OCI-LY7 (cell line): ENCODE results near the gene KIRREL1. TPM values are rescaled to one million over a fixed set of nuclear protein-coding genes. Genes with fewer than 3 reads are reported as not detected.

Experiments
- BruUV-seq: library from RNA; stranded (reverse); fragments of 400-500 nt; replicated peaks from 2 replicates; lab custom pipeline; 2021; lab: Mats Ljungman, UMichigan
- CTCF ChIA-PET: fragments of 300-600 bp; sonication (Branson Sonifier 250); formaldehyde crosslinking; loops from one replicate; lab custom pipeline; 2022; ENCODE audit warnings: antibody characterized with exemption; ENCODE audit not compliant: unreplicated experiment; lab: Charles Lee
- POLR2A ChIA-PET: fragments of 300-600 bp; sonication (Branson Sonifier 250); formaldehyde crosslinking; loops from one replicate; lab custom pipeline; 2022; ENCODE audit warnings: antibody characterized with exemption; lab: Charles Lee
- DNase-seq: peaks from one replicate; pipeline ENCODE4 v3.0.0-alpha.2; 2015; ENCODE audit warnings: low spot score
- H2AFZ ChIP-seq: fragments of 200-600 bp; sonication (generic), shearing (Covaris generic); 2 replicates; pipeline ENCODE4 v1.6.1; 2014; ENCODE audit warnings: mild to moderate bottlenecking, antibody characterized with exemption, low read length, moderate library complexity
- H3K27ac ChIP-seq: fragments of 200-600 bp; sonication (generic); 2 replicates; pipeline ENCODE4 v1.5.1; 2014; ENCODE audit warnings: mixed run types, low read depth, mild to moderate bottlenecking, moderate library complexity, low read length, inconsistent platforms; ENCODE audit not compliant: poor library complexity, severe bottlenecking
- H3K36me3 ChIP-seq: fragments of 200-600 bp; sonication (generic); 2 replicates; pipeline ENCODE4 v1.6.1; 2014; ENCODE audit warnings: mild to moderate bottlenecking, antibody characterized with exemption, low read length, moderate library complexity, mixed read lengths; ENCODE audit not compliant: insufficient read depth
- H3K4me1 ChIP-seq: fragments of 200-600 bp; sonication (generic); 2 replicates; pipeline ENCODE4 v1.5.1; 2014; ENCODE audit warnings: mild to moderate bottlenecking, low read length; ENCODE audit not compliant: insufficient read depth, poor library complexity, severe bottlenecking
- H3K4me2 ChIP-seq: fragments of 200-600 bp; sonication (generic); 2 replicates; pipeline ENCODE4 v1.6.1; 2014; ENCODE audit warnings: mild to moderate bottlenecking, low read length
- H3K4me3 ChIP-seq: fragments of 200-600 bp; sonication (generic); 2 replicates; pipeline ENCODE4 v1.5.1; 2014; ENCODE audit warnings: mild to moderate bottlenecking, low read depth, low read length; ENCODE audit not compliant: poor library complexity, severe bottlenecking
- H3K79me2 ChIP-seq: fragments of 200-600 bp; sonication (generic); 2 replicates; pipeline ENCODE4 v1.6.1; 2016; ENCODE audit warnings: low read depth, mild to moderate bottlenecking, low read length, moderate library complexity, mixed read lengths; ENCODE audit not compliant: insufficient read depth
- H3K9me2 ChIP-seq: fragments of 200-600 bp; sonication (generic); 2 replicates; pipeline ENCODE4 v1.6.1; 2016; ENCODE audit warnings: mild to moderate bottlenecking, low read length, mixed read lengths; ENCODE audit not compliant: insufficient read depth
- H3K9me3 ChIP-seq: fragments of 200-600 bp; sonication (generic); 2 replicates; pipeline ENCODE4 v1.6.1; 2014; ENCODE audit warnings: mild to moderate bottlenecking, mixed run types, low read length, mixed read lengths
- H4K20me1 ChIP-seq: fragments of 200-600 bp; sonication (generic); 2 replicates; pipeline ENCODE4 v1.6.1; 2014; ENCODE audit warnings: mild to moderate bottlenecking, antibody characterized with exemption, low read length, moderate library complexity, mixed read lengths; ENCODE audit not compliant: insufficient read depth
- EZH2phosphoT487 ChIP-seq: fragments of 200-600 bp; sonication (generic); IDR thresholded peaks from 2 replicates; pipeline ENCODE4 v1.6.1; 2018; ENCODE audit warnings: low read depth, borderline replicate concordance, mild to moderate bottlenecking, mixed run types, antibody characterized with exemption, low read length, moderate library complexity, mixed read lengths
- intact Hi-C: fragments of 100-400 bp; cut with micrococcal nuclease; formaldehyde crosslinking; loops from one replicate; pipeline ENCODE4 v1.10.0; 2022; ENCODE audit not compliant: unreplicated experiment
- total RNA-seq, 2 experiments: library from RNA; depleted of rRNA in 1 of 2; stranded (reverse); fragments of >200 nt in 1 of 2; shearing (Covaris generic) in 1 of 2; gene quantifications; 2 replicates each; pipeline ENCODE4 v1.2.3, GENCODE V29; 2014 to 2022
- TF ChIP-seq, protein P1 (sequence below): fragments of 200-600 bp; sonication (generic); conservative IDR thresholded peaks from 2 replicates; pipeline ENCODE4 v1.5.1; 2014; ENCODE audit warnings: mild to moderate bottlenecking, antibody characterized with exemption, low read length, moderate library complexity, mixed read lengths

KIRREL1 gene
- total RNA-seq, 2 experiments from 2014 or later, result not detected

DNA sequence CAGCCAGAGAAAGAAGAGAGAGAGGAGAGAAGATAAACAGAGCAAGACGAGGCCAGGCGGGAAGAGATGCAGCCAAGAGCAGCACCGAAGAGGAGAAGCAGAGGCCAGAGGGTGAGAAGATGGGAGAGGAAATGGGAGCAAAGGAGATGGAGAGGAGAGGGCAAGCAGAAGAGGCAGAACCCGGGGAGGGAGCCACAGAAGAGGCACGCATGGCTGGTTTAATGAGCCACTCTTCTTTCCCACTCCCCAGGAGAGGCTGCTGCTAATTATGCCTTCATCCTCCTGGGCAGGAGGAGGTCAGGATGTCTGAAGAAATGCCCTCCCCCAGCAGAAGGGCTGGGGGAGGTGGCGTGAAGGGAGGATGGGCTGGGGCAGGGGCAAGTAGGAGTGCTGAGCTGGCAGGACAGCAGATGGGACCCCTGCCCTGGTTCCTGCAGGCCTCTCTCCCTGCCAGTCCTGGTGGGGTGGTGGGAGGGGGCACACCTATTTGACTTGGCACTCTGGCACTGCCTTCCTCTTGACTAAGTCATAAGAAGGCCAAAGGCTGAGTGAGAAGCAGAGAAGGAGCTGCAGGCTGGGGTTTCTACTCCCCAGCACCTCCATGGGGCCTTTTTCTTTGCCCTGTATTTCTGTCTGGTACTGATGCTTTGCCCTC lies 32.3 kb downstream of the KIRREL1 start:
- DNase-seq, result no peak
- H3K9me2 ChIP-seq, result no peaks in the 10 kb centered on the region
- no peak overlapping the region for H3K4me3 ChIP-seq
- TF ChIP-seq EZH2phosphoT487, result no peak
- TF ChIP-seq, protein P1, sequence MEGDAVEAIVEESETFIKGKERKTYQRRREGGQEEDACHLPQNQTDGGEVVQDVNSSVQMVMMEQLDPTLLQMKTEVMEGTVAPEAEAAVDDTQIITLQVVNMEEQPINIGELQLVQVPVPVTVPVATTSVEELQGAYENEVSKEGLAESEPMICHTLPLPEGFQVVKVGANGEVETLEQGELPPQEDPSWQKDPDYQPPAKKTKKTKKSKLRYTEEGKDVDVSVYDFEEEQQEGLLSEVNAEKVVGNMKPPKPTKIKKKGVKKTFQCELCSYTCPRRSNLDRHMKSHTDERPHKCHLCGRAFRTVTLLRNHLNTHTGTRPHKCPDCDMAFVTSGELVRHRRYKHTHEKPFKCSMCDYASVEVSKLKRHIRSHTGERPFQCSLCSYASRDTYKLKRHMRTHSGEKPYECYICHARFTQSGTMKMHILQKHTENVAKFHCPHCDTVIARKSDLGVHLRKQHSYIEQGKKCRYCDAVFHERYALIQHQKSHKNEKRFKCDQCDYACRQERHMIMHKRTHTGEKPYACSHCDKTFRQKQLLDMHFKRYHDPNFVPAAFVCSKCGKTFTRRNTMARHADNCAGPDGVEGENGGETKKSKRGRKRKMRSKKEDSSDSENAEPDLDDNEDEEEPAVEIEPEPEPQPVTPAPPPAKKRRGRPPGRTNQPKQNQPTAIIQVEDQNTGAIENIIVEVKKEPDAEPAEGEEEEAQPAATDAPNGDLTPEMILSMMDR, result no peak
- ChIA-PET POLR2A (no interaction called here), CTCF (no interaction called here)
- no peak overlapping the region for H3K4me2 ChIP-seq
- H3K79me2 ChIP-seq, result no peaks in the 10 kb centered on the region
- H2AFZ ChIP-seq, result no peak overlapping the region
- intact Hi-C loops, result no loop called here
- no peak overlapping the region for H3K27ac ChIP-seq
- no TSS peak for BruUV-seq
- no peaks in the 10 kb centered on the region for H4K20me1 ChIP-seq
- no peaks in the 10 kb centered on the region for H3K4me1 ChIP-seq
- H3K9me3 ChIP-seq, result no peaks in the 10 kb centered on the region
- H3K36me3 ChIP-seq, result no peaks in the 10 kb centered on the region

DNA sequence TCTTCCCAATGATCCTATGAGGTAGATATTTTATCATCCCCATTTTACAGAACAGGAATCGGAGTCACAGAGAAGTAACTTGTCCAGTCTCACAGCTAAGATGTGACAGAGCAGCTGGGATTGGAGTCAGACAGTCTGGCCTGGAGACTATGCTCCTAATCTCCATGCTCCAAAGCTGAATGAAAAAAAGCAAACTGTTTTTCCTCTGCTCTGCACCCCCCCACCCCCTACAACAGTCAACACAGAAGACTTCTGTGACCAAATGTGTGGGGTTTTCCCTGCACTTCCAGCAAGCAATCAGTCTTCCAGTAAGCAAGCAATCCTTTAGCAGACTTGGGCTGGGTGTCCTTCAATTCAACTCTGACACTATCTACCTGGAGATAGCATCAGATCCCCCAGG lies 33.2 kb downstream of the KIRREL1 start:
- H4K20me1 ChIP-seq, result no peaks in the 10 kb centered on the region
- no peak overlapping the region for H3K4me2 ChIP-seq
- H3K79me2 ChIP-seq, result no peaks in the 10 kb centered on the region
- no peaks in the 10 kb centered on the region for H3K9me3 ChIP-seq
- BruUV-seq, result no TSS peak
- no peaks in the 10 kb centered on the region for H3K4me1 ChIP-seq
- TF ChIP-seq, protein P1, result no peak
- TF ChIP-seq EZH2phosphoT487, result no peak
- H3K36me3 ChIP-seq, result no peaks in the 10 kb centered on the region
- H3K27ac ChIP-seq, result no peak overlapping the region
- H3K9me2 ChIP-seq, result no peaks in the 10 kb centered on the region
- POLR2A ChIA-PET, result no interaction called here
- no peak overlapping the region for H3K4me3 ChIP-seq
- CTCF ChIA-PET, result no interaction called here
- H2AFZ ChIP-seq, result no peak overlapping the region
- intact Hi-C loops, result no loop called here
- no peak for DNase-seq

DNA sequence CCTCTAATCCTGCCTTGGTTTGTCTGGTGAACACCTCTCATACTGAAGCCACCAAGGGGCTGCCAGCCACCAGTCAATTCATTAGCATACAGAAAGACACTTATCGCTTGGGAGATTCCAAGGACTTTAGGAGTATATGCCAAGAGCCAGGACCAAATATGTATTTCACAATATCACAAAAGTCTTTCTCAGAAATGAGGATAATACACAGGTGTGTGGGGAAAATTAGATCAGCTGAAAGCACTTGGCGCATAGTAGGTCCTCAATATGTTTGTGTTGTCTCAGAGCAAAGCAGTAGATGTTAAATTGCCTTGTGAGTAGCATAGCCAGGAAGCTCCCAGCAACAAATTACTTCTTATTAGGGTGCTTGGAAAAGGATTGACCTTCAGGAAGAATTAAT lies 34.1 kb downstream of the KIRREL1 start:
- Histone ChIP-seq H3K27ac (no peak overlapping the region), H3K4me1 (no peaks in the 10 kb centered on the region), H3K9me3 (no peaks in the 10 kb centered on the region), H2AFZ (no peak overlapping the region), H3K9me2 (no peaks in the 10 kb centered on the region), H3K79me2 (no peaks in the 10 kb centered on the region), H3K4me3 (no peak overlapping the region), H3K4me2 (no peak overlapping the region), H3K36me3 (no peaks in the 10 kb centered on the region), H4K20me1 (no peaks in the 10 kb centered on the region)
- ChIA-PET POLR2A (no interaction called here), CTCF (interaction anchor here (0.6 kb wide), 1 partner anchor 20 kb away, joined by 8 read pairs; no protein-coding TSS in a partner anchor)
- TF ChIP-seq, protein P1, result no peak
- no peak for TF ChIP-seq EZH2phosphoT487
- intact Hi-C loops, result no loop called here
- no TSS peak for BruUV-seq
- no peak for DNase-seq
